Activated naive CD4-positive, alpha-beta T cell treated with Interleukin-2 at 50 U/mL for 16 hours (primary cell): Measurements from ENCODE around the gene RBM47.
A peak's percentile ranks its signal among the peaks of the same experiment; 100 is the strongest.
"Not testable (repeated sequence)": the region's sequence is repeated elsewhere in the genome, so short reads cannot be mapped to it uniquely, and the experiment has no call there.

ENCODE experiments used
- DNase-seq: peaks from one replicate; pipeline ENCODE4 v3.0.0-alpha.2; 2020

Gene RBM47

GRCh38 chr4:40524366-40525041 lies 105.2 kb downstream of the RBM47 start:
- DNase-seq, result no peak

- DNase-seq, result no peak
Observed at GRCh38 chr4:40523581-40523980, 106.1 kb downstream of the RBM47 start.

- no peak for DNase-seq
Observed at GRCh38 chr4:40521957-40522356, 107.7 kb downstream of the RBM47 start.

GRCh38 chr4:40520533-40520932 lies 109.1 kb downstream of the RBM47 start:
- no peak for DNase-seq

GRCh38 chr4:40517081-40517480 lies 112.6 kb downstream of the RBM47 start:
- not testable (repeated sequence) for DNase-seq

GRCh38 chr4:40516651-40517050 lies 113.0 kb downstream of the RBM47 start:
- no peak for DNase-seq

GRCh38 chr4:40515398-40516293 lies 114.0 kb downstream of the RBM47 start:
- DNase-seq, result peak; percentile 2

- no peak for DNase-seq
Observed at GRCh38 chr4:40515037-40515397, 114.6 kb downstream of the RBM47 start.

GRCh38 chr4:40514497-40514951 lies 115.1 kb downstream of the RBM47 start:
- DNase-seq, result no peak

GRCh38 chr4:40511036-40511614 lies 118.5 kb downstream of the RBM47 start:
- DNase-seq, result no peak

GRCh38 chr4:40507977-40508376 lies 121.7 kb downstream of the RBM47 start:
- no peak for DNase-seq

GRCh38 chr4:40506492-40506891 lies 123.2 kb downstream of the RBM47 start:
- DNase-seq, result no peak

- DNase-seq, result no peak
Observed at GRCh38 chr4:40506066-40506465, 123.6 kb downstream of the RBM47 start.

GRCh38 chr4:40502934-40503333 lies 126.7 kb downstream of the RBM47 start:
- no peak for DNase-seq

- DNase-seq, result no peak
Observed at GRCh38 chr4:40502220-40502619, 127.4 kb downstream of the RBM47 start.

GRCh38 chr4:40500781-40501180 lies 128.9 kb downstream of the RBM47 start:
- DNase-seq, result no peak

- DNase-seq, result no peak
Observed at GRCh38 chr4:40493160-40493559, 136.5 kb downstream of the RBM47 start.

GRCh38 chr4:40492691-40493090 lies 137.0 kb downstream of the RBM47 start:
- no peak for DNase-seq

- no peak for DNase-seq
Observed at GRCh38 chr4:40490481-40490880, 139.2 kb downstream of the RBM47 start.

GRCh38 chr4:40489961-40490360 lies 139.7 kb downstream of the RBM47 start:
- DNase-seq, result no peak

- DNase-seq, result no peak
Observed at GRCh38 chr4:40486534-40486933, 143.1 kb downstream of the RBM47 start.

GRCh38 chr4:40484346-40485090 lies 145.1 kb downstream of the RBM47 start:
- no peak for DNase-seq

GRCh38 chr4:40482985-40483647 lies 146.5 kb downstream of the RBM47 start:
- DNase-seq, result no peak
